Breast epithelium (tissue), 4 donors: ENCODE results near the gene SAAL1. TPM values are rescaled to one million over a fixed set of nuclear protein-coding genes. Genes with fewer than 3 reads are reported as not detected.

Source experiments
- DNase-seq, 2 donors: peaks; one replicate each; pipeline ENCODE4 v3.0.0-alpha.2; 2019; ENCODE audit warnings: low spot score in 2 of 2
- H3K27ac ChIP-seq, 2 donors: fragments of 200-600 bp; sonication (generic) in 1 of 2; one replicate each; pipeline ENCODE4 v1.5.1; 2016 to 2019; ENCODE audit warnings: mild to moderate bottlenecking in 1 of 2
- H3K27me3 ChIP-seq, 2 donors: fragments of 200-600 bp; sonication (generic) in 1 of 2; one replicate each; pipeline versions ENCODE4 v1.5.1 to v1.6.0; 2017 to 2019; ENCODE audit warnings: control low read depth in 1 of 2, mild to moderate bottlenecking in 1 of 2
- H3K36me3 ChIP-seq: fragments of 200-600 bp; one replicate; pipeline ENCODE4 v1.5.1; 2019
- H3K4me1 ChIP-seq, 2 donors: fragments of 200-600 bp; sonication (generic); one replicate each; pipeline ENCODE4 v1.5.1; 2016 to 2019; ENCODE audit warnings: control low read depth in 1 of 2
- H3K4me3 ChIP-seq, 3 donors: fragments of 200-600 bp; sonication (generic); 1 replicate in 2 of 3; 2 replicates in 1 of 3; pipeline ENCODE4 v1.5.1; 2016 to 2019; ENCODE audit warnings: mild to moderate bottlenecking in 3 of 3, moderate library complexity in 2 of 3
- H3K9me3 ChIP-seq, 2 donors: fragments of 200-600 bp; sonication (generic) in 1 of 2; one replicate each; pipeline ENCODE4 v1.5.1; 2016 to 2019; ENCODE audit warnings: control low read depth in 1 of 2
- CTCF ChIP-seq, 3 donors: fragments of 450-650 bp; IDR thresholded peaks; one replicate each; pipeline ENCODE4 v1.5.1; 2016 to 2017; ENCODE audit warnings: antibody characterized with exemption in 3 of 3, mild to moderate bottlenecking in 3 of 3, moderate library complexity in 3 of 3
- POLR2A ChIP-seq: fragments of 450-650 bp; IDR thresholded peaks from one replicate; pipeline ENCODE4 v1.6.1; 2016; ENCODE audit warnings: antibody characterized with exemption, mild to moderate bottlenecking, moderate library complexity
- POLR2AphosphoS5 ChIP-seq, 3 donors: sonication (generic); formaldehyde crosslinking; IDR thresholded peaks; one replicate each; pipeline ENCODE4 v1.6.1; 2017; ENCODE audit warnings: antibody characterized with exemption in 3 of 3
- intact Hi-C: fragments of 100-400 bp; cut with DNase I; formaldehyde crosslinking; loops from one replicate; pipeline ENCODE4 v1.15.1; 2023; ENCODE audit warnings: low total_unique reads
- total RNA-seq, 3 donors: library from RNA; depleted of rRNA; stranded (reverse); fragments of >200 nt; gene quantifications; one replicate each; pipeline ENCODE4 v1.1.0, GENCODE V29; 2016

The SAAL1 gene
- total RNA-seq, 3 donors from 2014 or later: 12.3 to 16.4 (median 16.0) TPM

GRCh38 chr11:18066626-18067025 is 39.3 kb downstream of the SAAL1 start:
- H3K9me3 ChIP-seq: no peaks in the 10 kb centered on the region
- DNase-seq: no peak
- intact Hi-C loops: no loop called here
- H3K4me1 ChIP-seq: no peaks in the 10 kb centered on the region
- H3K36me3 ChIP-seq: no peaks in the 10 kb centered on the region
- no peak overlapping the region for H3K27ac ChIP-seq
- no peak overlapping the region for H3K4me3 ChIP-seq
- no peaks in the 10 kb centered on the region for H3K27me3 ChIP-seq
- TF ChIP-seq CTCF (IDR thresholded peaks at IDR 0.05) (no peak), POLR2AphosphoS5 (IDR thresholded peaks at IDR 0.05) (no peak), POLR2A (no peak)

- intact Hi-C loops: no loop called here
- Histone ChIP-seq H3K9me3 (no peaks in the 10 kb centered on the region), H3K4me1 (no peaks in the 10 kb centered on the region), H3K4me3 (no peak overlapping the region), H3K27ac (no peak overlapping the region), H3K27me3 (no peaks in the 10 kb centered on the region), H3K36me3 (no peaks in the 10 kb centered on the region)
- TF ChIP-seq POLR2AphosphoS5 (IDR thresholded peaks at IDR 0.05) (no peak), POLR2A (no peak), CTCF (IDR thresholded peaks at IDR 0.05) (no peak)
- peak; percentile 28 to 67 for DNase-seq
These were observed 40.3 kb downstream of the SAAL1 start for GRCh38 chr11:18065572-18065971.

DNA sequence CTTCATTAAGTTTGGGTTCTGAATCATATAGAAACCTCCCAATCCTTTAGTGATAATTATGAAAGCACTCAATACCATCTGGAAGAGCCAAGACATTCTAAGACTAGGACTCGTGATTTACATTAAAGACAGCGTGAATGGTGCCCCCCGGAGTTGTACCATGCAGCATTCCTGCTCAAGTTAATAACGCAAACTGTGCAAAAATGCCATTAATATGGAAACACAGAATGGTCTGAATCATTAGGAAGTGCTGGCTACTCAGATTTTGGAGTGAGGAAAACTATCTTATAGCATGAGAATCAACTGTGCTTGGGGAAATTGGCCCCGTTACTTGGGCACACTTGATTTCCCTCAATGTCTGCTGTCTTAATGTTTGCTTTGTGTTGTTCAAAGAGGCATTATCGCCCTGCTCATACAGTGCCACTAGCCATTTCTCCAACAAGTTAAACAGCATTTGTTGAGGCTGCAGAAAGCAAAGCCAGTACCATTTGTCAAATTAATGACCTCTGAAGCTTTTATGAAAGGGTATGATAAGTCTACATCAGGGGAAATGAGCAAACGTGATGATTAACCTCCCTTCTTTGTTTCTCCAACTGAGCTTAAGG is 41.3 kb downstream of the SAAL1 start:
- H3K27me3 ChIP-seq: no peaks in the 10 kb centered on the region
- TF ChIP-seq POLR2AphosphoS5 (IDR thresholded peaks at IDR 0.05) (no peak), POLR2A (no peak)
- intact Hi-C loops: no loop called here
- H3K27ac ChIP-seq: no peak overlapping the region
- H3K36me3 ChIP-seq: no peaks in the 10 kb centered on the region
- H3K9me3 ChIP-seq: no peaks in the 10 kb centered on the region
- H3K4me3 ChIP-seq: no peak overlapping the region
- no peak for DNase-seq
- no peaks in the 10 kb centered on the region for H3K4me1 ChIP-seq

DNA sequence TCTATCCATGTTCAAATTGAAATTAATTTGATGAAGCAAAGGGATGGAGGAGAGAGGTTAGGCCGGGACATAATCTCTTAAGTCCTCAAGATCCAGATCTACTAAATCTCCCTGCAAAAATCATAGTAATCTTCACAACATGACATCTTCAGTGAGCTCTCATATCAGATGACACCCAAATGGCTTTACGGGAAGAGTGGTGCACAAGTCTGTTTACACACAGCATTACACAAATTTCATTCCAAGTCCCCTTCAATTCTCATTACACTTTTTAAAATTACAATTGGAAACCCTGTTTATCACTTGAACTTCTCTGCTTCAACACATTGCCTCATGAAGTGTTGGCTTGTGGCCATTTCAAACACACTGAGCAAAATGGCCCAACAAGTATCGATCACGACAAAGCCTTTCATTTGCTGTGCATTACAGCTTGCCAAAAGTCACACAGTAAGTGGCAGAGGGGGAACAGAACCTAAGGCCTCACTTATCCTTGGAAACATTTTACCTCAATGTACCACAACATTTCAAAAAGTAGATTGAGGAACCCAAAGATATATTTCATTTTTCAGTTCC is 41.9 kb downstream of the SAAL1 start:
- Histone ChIP-seq H3K36me3 (no peaks in the 10 kb centered on the region), H3K27me3 (no peaks in the 10 kb centered on the region), H3K4me1 (no peaks in the 10 kb centered on the region), H3K4me3 (no peak overlapping the region), H3K27ac (peak overlapping the region in 1 of 2 donors; percentile 39), H3K9me3 (no peaks in the 10 kb centered on the region)
- TF ChIP-seq POLR2AphosphoS5 (IDR thresholded peaks at IDR 0.05) (no peak), CTCF (IDR thresholded peaks at IDR 0.05) (no peak), POLR2A (no peak)
- DNase-seq: no peak
- intact Hi-C loops: no loop called here

DNA sequence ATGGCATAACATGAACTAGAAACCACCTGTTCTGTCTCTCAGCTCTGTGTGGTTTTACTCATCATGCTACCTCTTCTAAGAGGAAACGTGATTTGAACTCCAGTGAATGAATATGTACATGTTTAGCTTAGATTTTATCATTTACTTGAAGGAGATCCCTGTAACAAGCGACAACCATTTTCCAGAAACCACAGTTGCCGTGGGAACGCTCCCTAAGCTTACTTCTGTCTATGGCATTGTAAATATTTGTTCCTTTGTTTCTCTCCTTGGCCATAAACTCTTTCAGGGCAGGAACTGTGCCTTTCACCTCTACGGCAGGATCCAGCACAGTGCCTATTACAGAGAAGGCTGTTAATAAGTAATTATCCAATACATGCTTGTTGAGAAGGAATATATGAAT is 42.8 kb downstream of the SAAL1 start:
- intact Hi-C loops: no loop called here
- Histone ChIP-seq H3K36me3 (no peaks in the 10 kb centered on the region), H3K4me3 (no peak overlapping the region), H3K4me1 (no peaks in the 10 kb centered on the region), H3K9me3 (no peaks in the 10 kb centered on the region), H3K27me3 (no peaks in the 10 kb centered on the region), H3K27ac (peak overlapping the region in 1 of 2 donors; percentile 39)
- DNase-seq: peak; percentile 28 to 67
- no peak for TF ChIP-seq POLR2AphosphoS5 (IDR thresholded peaks at IDR 0.05)
- no peak for TF ChIP-seq POLR2A
- TF ChIP-seq CTCF (IDR thresholded peaks at IDR 0.05): no peak
